NCI-H526 treated with DMSO at 0.1 percent for 48 hours (cell line): ENCODE data around the gene CRYAB.
A peak's percentile ranks its signal among the peaks of the same experiment; 100 is the strongest.

ENCODE experiments used
- DNase-seq: peaks from one replicate; lab custom pipeline; 2025; lab: John Stamatoyannopoulos, UW

Gene CRYAB

GRCh38 chr11:111911563-111912401 is at the start of gene CRYAB:
Gene CRYAB (minus strand): TSS chr11:111911770. CDS start chr11:111911724, 46 bp downstream.
- no peak for DNase-seq

- DNase-seq: no peak
Observed at GRCh38 chr11:111960916-111961315, 49.3 kb upstream of the CRYAB start.

GRCh38 chr11:111957663-111958444 is 46.3 kb upstream of the CRYAB start:
- DNase-seq: no peak

- no peak for DNase-seq
Observed at GRCh38 chr11:111954154-111954553, 42.6 kb upstream of the CRYAB start.

GRCh38 chr11:111951565-111951964 is 40.0 kb upstream of the CRYAB start:
- DNase-seq: no peak

- no peak for DNase-seq
Observed at GRCh38 chr11:111949519-111950426, 38.2 kb upstream of the CRYAB start.

GRCh38 chr11:111947143-111947542 is 35.6 kb upstream of the CRYAB start:
- DNase-seq: no peak

GRCh38 chr11:111946499-111946898 is 34.9 kb upstream of the CRYAB start:
- no peak for DNase-seq

GRCh38 chr11:111945198-111945597 is 33.6 kb upstream of the CRYAB start:
- no peak for DNase-seq

GRCh38 chr11:111944651-111945051 is 33.1 kb upstream of the CRYAB start:
- no peak for DNase-seq

GRCh38 chr11:111944139-111944538 is 32.6 kb upstream of the CRYAB start:
- no peak for DNase-seq

GRCh38 chr11:111942829-111943228 is 31.3 kb upstream of the CRYAB start:
- no peak for DNase-seq

- DNase-seq: no peak
Observed at GRCh38 chr11:111941963-111942362, 30.4 kb upstream of the CRYAB start.

GRCh38 chr11:111939836-111940604 is 28.4 kb upstream of the CRYAB start:
- peak; percentile 93 for DNase-seq

GRCh38 chr11:111938687-111939160 is 27.2 kb upstream of the CRYAB start:
- DNase-seq: no peak

GRCh38 chr11:111937844-111938243 is 26.3 kb upstream of the CRYAB start:
- DNase-seq: peak; percentile 30

- no peak for DNase-seq
Observed at GRCh38 chr11:111937461-111937769, 25.8 kb upstream of the CRYAB start.

- no peak for DNase-seq
Observed at GRCh38 chr11:111936040-111936540, 24.5 kb upstream of the CRYAB start.

- DNase-seq: no peak
Observed at GRCh38 chr11:111935317-111936039, 23.9 kb upstream of the CRYAB start.

GRCh38 chr11:111934306-111934705 is 22.7 kb upstream of the CRYAB start:
- DNase-seq: no peak
